ENCODE data around the gene ZFAND2B. TPM values are rescaled to one million over a fixed set of nuclear protein-coding genes. Genes with fewer than 3 reads are reported as not detected.
A peak's percentile ranks its signal among the peaks of the same experiment; 100 is the strongest.

ZFAND2B gene
- polyA plus RNA-seq, 1 donor, result 54.6 TPM

DNA sequence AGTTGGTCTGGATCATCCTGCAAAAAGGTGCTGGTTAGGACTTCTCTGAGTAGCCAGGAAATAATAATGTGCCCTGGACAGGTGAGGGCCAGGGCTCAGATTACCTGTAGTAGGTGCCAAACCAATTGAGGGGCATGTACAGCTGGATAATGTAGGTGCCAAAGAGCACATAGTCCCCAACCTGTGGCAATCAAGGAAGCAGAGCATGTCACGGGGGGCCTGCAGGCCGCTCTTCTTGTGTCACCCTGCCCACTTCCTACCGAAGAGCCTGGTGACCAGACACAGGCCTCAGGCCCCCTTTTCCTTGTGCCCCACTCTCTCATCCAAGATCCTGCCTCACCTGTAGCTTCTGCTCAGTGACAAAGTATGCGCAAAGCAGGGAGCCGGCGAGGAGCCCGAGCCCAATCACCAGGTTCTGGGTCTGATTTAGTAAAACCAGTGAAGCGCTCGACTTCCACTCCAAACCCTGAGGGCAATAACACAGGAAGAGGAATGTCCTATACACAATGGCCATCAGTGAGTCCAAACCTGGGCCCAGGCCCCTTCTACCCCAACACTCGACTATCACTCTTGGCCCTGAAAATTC lies 7.0 kb downstream of the ZFAND2B start:
- 100% methylated on average over 3 of the region's 10 CpGs for WGBS (ENCODE audit: insufficient coverage, low lambda C conversion rate)
- peaks cover 68% of the 10 kb centered on the region for H3K36me3 ChIP-seq (ENCODE audit: control insufficient read depth, insufficient read depth, low read length)
- no peak overlapping the region for H3K27ac ChIP-seq (ENCODE audit: low read length)
- H3K4me3 ChIP-seq (ENCODE audit: low read length), result no peak overlapping the region
- peaks cover 3% of the 10 kb centered on the region for H3K4me1 ChIP-seq (ENCODE audit: control insufficient read depth, insufficient read depth, low read length)
- DNase-seq, result no peak
- H3K27me3 ChIP-seq (ENCODE audit: control insufficient read depth, insufficient read depth, low read length), result no peaks in the 10 kb centered on the region
- H3K9me3 ChIP-seq (ENCODE audit: control insufficient read depth, low read depth, low read length), result no peaks in the 10 kb centered on the region

DNA sequence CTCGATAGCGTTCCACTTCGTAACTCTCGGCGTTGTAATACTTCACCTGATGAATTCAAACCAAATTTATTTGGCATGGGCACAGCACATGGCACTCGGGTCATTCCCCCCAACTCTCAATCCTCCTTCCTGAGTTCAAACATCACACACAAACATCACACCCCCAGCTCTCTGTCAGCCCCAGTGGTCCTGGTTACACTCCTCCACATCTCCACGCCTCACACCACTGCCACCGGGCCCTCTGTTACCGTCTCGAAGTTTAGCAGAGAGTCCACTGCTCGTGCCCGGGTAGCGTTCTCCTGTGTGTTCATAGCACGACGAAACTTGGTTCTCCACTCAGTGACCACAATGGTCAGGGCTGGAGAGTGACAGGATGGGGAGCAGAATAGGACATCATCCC lies 7.6 kb downstream of the ZFAND2B start:
- Histone ChIP-seq H3K4me3 (ENCODE audit: low read length) (no peak overlapping the region), H3K4me1 (ENCODE audit: control insufficient read depth, insufficient read depth, low read length) (peaks cover 8% of the 10 kb centered on the region), H3K27me3 (ENCODE audit: control insufficient read depth, insufficient read depth, low read length) (no peaks in the 10 kb centered on the region), H3K36me3 (ENCODE audit: control insufficient read depth, insufficient read depth, low read length) (peaks cover 63% of the 10 kb centered on the region), H3K9me3 (ENCODE audit: control insufficient read depth, low read depth, low read length) (no peaks in the 10 kb centered on the region), H3K27ac (ENCODE audit: low read length) (no peak overlapping the region)
- WGBS (ENCODE audit: insufficient coverage, low lambda C conversion rate), result no CpG with 5 or more reads among the region's 15 CpGs
- no peak for DNase-seq

- peaks cover 59% of the 10 kb centered on the region for H3K36me3 ChIP-seq (ENCODE audit: control insufficient read depth, insufficient read depth, low read length)
- no peak for DNase-seq
Observed at GRCh38 chr2:219214786-219215185, 8.2 kb downstream of the ZFAND2B start.

DNA sequence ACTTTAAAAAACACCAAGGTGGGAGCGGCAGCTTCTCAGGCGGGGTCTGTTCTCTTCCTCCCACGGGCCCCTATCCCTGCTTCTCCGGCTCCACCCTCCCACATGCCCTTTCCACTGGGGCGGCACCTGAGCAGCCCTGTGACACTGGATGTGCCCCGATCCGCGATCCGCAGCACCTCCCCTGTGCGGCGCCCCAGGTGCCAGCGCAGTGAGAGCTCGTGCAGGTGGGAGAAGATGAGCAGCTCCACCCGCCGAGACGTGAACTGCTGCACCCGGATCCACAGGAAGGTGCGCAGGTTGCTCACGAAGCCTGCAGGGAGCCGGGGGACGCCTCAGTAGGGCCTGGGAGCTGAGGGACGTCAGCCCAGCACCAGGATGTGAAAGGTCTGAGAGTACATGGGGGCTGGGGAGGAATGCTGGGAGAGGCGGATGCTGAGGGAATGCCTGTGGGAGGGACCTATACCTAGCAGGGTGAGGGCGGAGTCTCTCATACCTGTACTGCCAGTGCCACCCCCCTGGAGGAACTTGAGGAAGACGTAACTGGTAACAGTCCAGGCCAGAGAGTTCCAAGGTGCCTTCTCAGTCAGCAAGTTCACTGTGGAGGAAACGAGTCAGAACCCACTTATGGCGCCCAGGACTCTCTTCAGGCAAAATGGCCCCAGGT lies 9.4 kb downstream of the ZFAND2B start:
- Histone ChIP-seq H3K27ac (ENCODE audit: low read length) (no peak overlapping the region), H3K27me3 (ENCODE audit: control insufficient read depth, insufficient read depth, low read length) (no peaks in the 10 kb centered on the region), H3K36me3 (ENCODE audit: control insufficient read depth, insufficient read depth, low read length) (peaks cover 58% of the 10 kb centered on the region), H3K4me1 (ENCODE audit: control insufficient read depth, insufficient read depth, low read length) (peaks cover 16% of the 10 kb centered on the region), H3K4me3 (ENCODE audit: low read length) (no peak overlapping the region), H3K9me3 (ENCODE audit: control insufficient read depth, low read depth, low read length) (no peaks in the 10 kb centered on the region)
- no CpG with 5 or more reads among the region's 27 CpGs for WGBS (ENCODE audit: insufficient coverage, low lambda C conversion rate)
- DNase-seq, result no peak

More at GRCh38 chr2:219214786-219215185, 8.2 kb downstream of the ZFAND2B start:
- Histone ChIP-seq H3K4me1 (ENCODE audit: control insufficient read depth, insufficient read depth, low read length) (peaks cover 15% of the 10 kb centered on the region), H3K27me3 (ENCODE audit: control insufficient read depth, insufficient read depth, low read length) (no peaks in the 10 kb centered on the region), H3K9me3 (ENCODE audit: control insufficient read depth, low read depth, low read length) (no peaks in the 10 kb centered on the region), H3K4me3 (ENCODE audit: low read length) (no peak overlapping the region), H3K27ac (ENCODE audit: low read length) (no peak overlapping the region)
- no CpG with 5 or more reads among the region's 6 CpGs for WGBS (ENCODE audit: insufficient coverage, low lambda C conversion rate)

GRCh38 chr2:219216535-219216915 lies 9.9 kb downstream of the ZFAND2B start:
- Histone ChIP-seq H3K4me3 (ENCODE audit: low read length) (no peak overlapping the region), H3K27ac (ENCODE audit: low read length) (no peak overlapping the region), H3K27me3 (ENCODE audit: control insufficient read depth, insufficient read depth, low read length) (no peaks in the 10 kb centered on the region), H3K4me1 (ENCODE audit: control insufficient read depth, insufficient read depth, low read length) (peaks cover 16% of the 10 kb centered on the region), H3K9me3 (ENCODE audit: control insufficient read depth, low read depth, low read length) (no peaks in the 10 kb centered on the region), H3K36me3 (ENCODE audit: control insufficient read depth, insufficient read depth, low read length) (peaks cover 59% of the 10 kb centered on the region)
- no CpG with 5 or more reads among the region's 6 CpGs for WGBS (ENCODE audit: insufficient coverage, low lambda C conversion rate)
- DNase-seq, result no peak

DNA sequence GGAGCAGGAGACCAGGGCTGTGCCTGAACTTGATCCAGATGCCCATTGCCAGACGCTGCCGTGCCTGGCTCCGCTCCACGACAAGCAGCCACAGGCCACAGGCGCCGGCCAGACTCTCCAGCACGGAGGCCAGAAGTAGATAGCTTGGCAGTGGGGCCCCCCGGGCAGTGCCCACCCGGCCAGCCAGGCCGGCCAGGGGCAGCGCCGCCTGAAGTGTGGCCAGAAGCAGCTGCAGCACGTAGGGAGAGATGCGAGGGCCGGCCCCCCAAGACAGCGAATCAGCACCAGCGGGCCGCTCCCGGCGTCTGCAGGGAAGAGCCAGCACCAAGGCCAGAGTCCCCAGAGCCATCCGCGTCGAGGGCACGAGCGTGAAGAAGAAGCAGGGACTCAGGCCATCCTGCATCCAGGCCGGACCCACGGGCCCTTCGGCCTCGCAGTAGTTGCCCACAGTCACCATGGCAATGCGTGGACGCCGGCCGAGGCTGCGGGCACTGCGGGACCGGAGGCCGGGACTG lies 11.7 kb downstream of the ZFAND2B start:
- Histone ChIP-seq H3K27ac (ENCODE audit: low read length) (peak overlapping the region; percentile 88), H3K36me3 (ENCODE audit: control insufficient read depth, insufficient read depth, low read length) (peaks cover 61% of the 10 kb centered on the region), H3K4me1 (ENCODE audit: control insufficient read depth, insufficient read depth, low read length) (peaks cover 16% of the 10 kb centered on the region), H3K9me3 (ENCODE audit: control insufficient read depth, low read depth, low read length) (no peaks in the 10 kb centered on the region), H3K4me3 (ENCODE audit: low read length) (peak overlapping the region; percentile 52), H3K27me3 (ENCODE audit: control insufficient read depth, insufficient read depth, low read length) (no peaks in the 10 kb centered on the region)
- DNase-seq, result peak; percentile 51 to 72
- WGBS (ENCODE audit: insufficient coverage, low lambda C conversion rate), result no CpG with 5 or more reads among the region's 37 CpGs

DNA sequence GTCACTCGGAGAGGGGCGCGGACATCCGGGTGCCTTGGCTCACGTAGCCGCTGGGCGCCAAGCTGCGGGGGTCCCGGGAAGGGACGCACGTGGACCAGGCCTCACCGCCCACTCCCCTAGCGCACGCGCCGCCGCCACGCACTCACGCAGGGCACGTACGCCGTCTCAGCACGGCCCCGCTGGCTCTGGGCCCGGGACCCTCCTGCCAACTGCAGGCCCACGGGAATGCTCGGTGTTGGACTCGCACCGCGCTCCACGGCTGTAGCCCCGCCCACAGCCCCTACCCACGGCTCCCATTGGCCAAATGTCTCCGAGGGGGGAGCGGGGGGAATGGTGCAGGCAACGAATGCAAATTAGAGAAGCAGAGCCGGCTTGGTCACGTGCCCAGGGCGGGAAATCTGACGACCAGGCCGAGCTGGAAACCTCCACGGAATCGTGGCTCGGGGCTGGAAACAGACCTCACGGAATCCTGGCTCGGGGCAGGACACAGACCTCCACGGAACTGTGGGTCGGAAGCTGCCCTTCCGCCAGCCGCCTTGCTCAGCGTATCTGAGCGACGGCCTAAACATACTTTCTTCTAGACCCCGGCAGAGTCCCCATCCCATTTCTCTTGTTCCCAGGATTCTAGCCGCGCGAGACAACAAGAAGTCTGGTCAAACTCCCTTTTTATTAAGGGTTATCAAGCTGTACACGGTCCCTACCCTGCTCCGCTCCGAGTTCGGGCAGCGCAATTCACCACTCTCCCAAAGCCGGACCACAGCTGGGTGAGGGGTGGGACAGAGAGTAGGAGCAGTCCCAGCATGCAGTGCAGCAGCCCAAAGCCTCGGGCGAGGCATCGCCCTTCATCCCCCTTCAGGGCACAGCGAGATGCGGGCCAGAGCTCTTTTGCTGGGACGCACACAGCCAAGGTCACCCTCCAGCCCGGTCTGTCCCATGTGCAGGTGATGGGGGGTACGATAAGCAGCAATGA lies 12.4 kb downstream of the ZFAND2B start, which contains the start of gene ABCB6:
ABCB6 (minus strand) TSS at position 227 of the 970 bp plus-strand sequence. CDS start 285 bp downstream, outside the sequence.
- Histone ChIP-seq H3K4me3 (ENCODE audit: low read length) (peak within 1 kb of the TSS; percentile 52), H3K27me3 (ENCODE audit: control insufficient read depth, insufficient read depth, low read length) (no peaks in the 10 kb centered on the region), H3K27ac (ENCODE audit: low read length) (peak within 1 kb of the TSS; percentile 88), H3K36me3 (ENCODE audit: control insufficient read depth, insufficient read depth, low read length) (peaks cover 61% of the 10 kb centered on the region), H3K9me3 (ENCODE audit: control insufficient read depth, low read depth, low read length) (no peaks in the 10 kb centered on the region), H3K4me1 (ENCODE audit: control insufficient read depth, insufficient read depth, low read length) (peaks cover 16% of the 10 kb centered on the region)
- WGBS (ENCODE audit: insufficient coverage, low lambda C conversion rate), result no CpG with 5 or more reads among the region's 71 CpGs
- peak; percentile 91 to 93 for DNase-seq

GRCh38 chr2:219219784-219220532 lies 13.4 kb downstream of the ZFAND2B start:
- no peak for DNase-seq
- no peaks in the 10 kb centered on the region for H3K27me3 ChIP-seq (ENCODE audit: control insufficient read depth, insufficient read depth, low read length)
- peaks cover 16% of the 10 kb centered on the region for H3K4me1 ChIP-seq (ENCODE audit: control insufficient read depth, insufficient read depth, low read length)
- no peak overlapping the region for H3K27ac ChIP-seq (ENCODE audit: low read length)
- no CpG with 5 or more reads among the region's 18 CpGs for WGBS (ENCODE audit: insufficient coverage, low lambda C conversion rate)
- peaks cover 61% of the 10 kb centered on the region for H3K36me3 ChIP-seq (ENCODE audit: control insufficient read depth, insufficient read depth, low read length)
- no peaks in the 10 kb centered on the region for H3K9me3 ChIP-seq (ENCODE audit: control insufficient read depth, low read depth, low read length)
- no peak overlapping the region for H3K4me3 ChIP-seq (ENCODE audit: low read length)

GRCh38 chr2:219220652-219221402 lies 14.2 kb downstream of the ZFAND2B start:
- peaks cover 16% of the 10 kb centered on the region for H3K4me1 ChIP-seq (ENCODE audit: control insufficient read depth, insufficient read depth, low read length)
- DNase-seq, result no peak
- H3K27ac ChIP-seq (ENCODE audit: low read length), result no peak overlapping the region
- WGBS (ENCODE audit: insufficient coverage, low lambda C conversion rate), result no CpG with 5 or more reads among the region's 19 CpGs
- H3K4me3 ChIP-seq (ENCODE audit: low read length), result no peak overlapping the region
- no peaks in the 10 kb centered on the region for H3K27me3 ChIP-seq (ENCODE audit: control insufficient read depth, insufficient read depth, low read length)
- H3K36me3 ChIP-seq (ENCODE audit: control insufficient read depth, insufficient read depth, low read length), result peaks cover 65% of the 10 kb centered on the region
- H3K9me3 ChIP-seq (ENCODE audit: control insufficient read depth, low read depth, low read length), result no peaks in the 10 kb centered on the region

Measured in large intestine (tissue), 3 donors.